Osteoblast (primary cell): ENCODE results near the gene BDKRB1. TPM values are rescaled to one million over a fixed set of nuclear protein-coding genes. Genes with fewer than 3 reads are reported as not detected.

Experiments
- DNase-seq: peaks from one replicate; pipeline ENCODE4 v3.0.0; 2011; ENCODE audit warnings: low spot score, mixed read lengths; ENCODE audit not compliant: insufficient read length; ENCODE audit errors: missing footprints
- H2AFZ ChIP-seq: 2 replicates; pipeline ENCODE4 v1.6.0; 2011; ENCODE audit warnings: mild to moderate bottlenecking, low read length
- H3K27ac ChIP-seq: 2 replicates; pipeline ENCODE4 v1.5.1; 2011; ENCODE audit warnings: mild to moderate bottlenecking, low read depth, low read length, moderate library complexity
- H3K27me3 ChIP-seq: 2 replicates; pipeline ENCODE4 v1.6.0; 2012; ENCODE audit warnings: mild to moderate bottlenecking, control low read depth, inconsistent platforms, low read length, moderate library complexity; ENCODE audit not compliant: insufficient read depth
- H3K36me3 ChIP-seq: 2 replicates; pipeline ENCODE4 v1.5.1; 2011; ENCODE audit warnings: mild to moderate bottlenecking, low read length, control low read depth, moderate library complexity; ENCODE audit not compliant: insufficient read depth
- H3K4me1 ChIP-seq: 2 replicates; pipeline ENCODE4 v1.5.1; 2011; ENCODE audit warnings: mild to moderate bottlenecking, low read length, control low read depth, moderate library complexity; ENCODE audit not compliant: insufficient read depth
- H3K4me2 ChIP-seq: 2 replicates; pipeline ENCODE4 v1.6.0; 2011; ENCODE audit warnings: mild to moderate bottlenecking, low read length; ENCODE audit not compliant: insufficient read depth
- H3K4me3 ChIP-seq: fragments of 200-600 bp; sonication (generic); 3 replicates; pipeline ENCODE4 v1.5.1; 2012; ENCODE audit warnings: mild to moderate bottlenecking, low read length, inconsistent platforms; ENCODE audit not compliant: insufficient read depth
- H3K79me2 ChIP-seq: 2 replicates; pipeline ENCODE4 v1.6.0; 2012; ENCODE audit warnings: mild to moderate bottlenecking, low read length, control low read depth, inconsistent platforms; ENCODE audit not compliant: insufficient read depth
- H3K9me3 ChIP-seq: 2 replicates; pipeline ENCODE4 v1.5.1; 2011; ENCODE audit warnings: low read depth, low read length, control low read depth
- H4K20me1 ChIP-seq: 2 replicates; pipeline ENCODE4 v1.6.0; 2012; ENCODE audit warnings: mild to moderate bottlenecking, low read length, control low read depth; ENCODE audit not compliant: insufficient read depth
- CTCF ChIP-seq: IDR thresholded peaks from 2 replicates; pipeline ENCODE4 v1.5.1; 2011; ENCODE audit warnings: mild to moderate bottlenecking, low read depth, low read length, moderate library complexity; ENCODE audit errors: extremely low read depth
- total RNA-seq: library from RNA; depleted of rRNA; stranded (reverse); fragments of >200 nt; gene quantifications from 2 replicates; pipeline ENCODE4 v1.2.3, GENCODE V29; 2012

The BDKRB1 gene
- total RNA-seq, 1 donor, result 0.72 TPM

- no peaks in the 10 kb centered on the region for H3K79me2 ChIP-seq
- H3K4me3 ChIP-seq, result no peak overlapping the region
- no peaks in the 10 kb centered on the region for H4K20me1 ChIP-seq
- peaks cover 36% of the 10 kb centered on the region for H3K36me3 ChIP-seq
- H2AFZ ChIP-seq, result no peak overlapping the region
- no peak for DNase-seq
- no peaks in the 10 kb centered on the region for H3K9me3 ChIP-seq
- H3K27ac ChIP-seq, result no peak overlapping the region
- H3K27me3 ChIP-seq, result no peaks in the 10 kb centered on the region
- H3K4me2 ChIP-seq, result no peak overlapping the region
- no peaks in the 10 kb centered on the region for H3K4me1 ChIP-seq
- TF ChIP-seq CTCF, result no peak
Observed at GRCh38 chr14:96287856-96288255, 31.8 kb downstream of the BDKRB1 start.

- Histone ChIP-seq H3K4me3 (no peak overlapping the region), H3K4me1 (no peaks in the 10 kb centered on the region), H3K27me3 (no peaks in the 10 kb centered on the region), H3K36me3 (peaks cover 22% of the 10 kb centered on the region), H3K4me2 (no peak overlapping the region), H3K79me2 (no peaks in the 10 kb centered on the region), H3K27ac (no peak overlapping the region), H4K20me1 (no peaks in the 10 kb centered on the region), H3K9me3 (no peaks in the 10 kb centered on the region), H2AFZ (no peak overlapping the region)
- no peak for TF ChIP-seq CTCF
- DNase-seq, result no peak
Observed at GRCh38 chr14:96294246-96294645, 38.2 kb downstream of the BDKRB1 start.

GRCh38 chr14:96297000-96297399, 41.0 kb downstream of the BDKRB1 start:
- no peak overlapping the region for H2AFZ ChIP-seq
- peak; percentile 64 for TF ChIP-seq CTCF
- H3K4me2 ChIP-seq, result no peak overlapping the region
- H3K4me1 ChIP-seq, result no peaks in the 10 kb centered on the region
- H3K9me3 ChIP-seq, result no peaks in the 10 kb centered on the region
- peak; percentile 35 for DNase-seq
- no peaks in the 10 kb centered on the region for H4K20me1 ChIP-seq
- H3K27ac ChIP-seq, result no peak overlapping the region
- H3K27me3 ChIP-seq, result no peaks in the 10 kb centered on the region
- no peaks in the 10 kb centered on the region for H3K79me2 ChIP-seq
- no peak overlapping the region for H3K4me3 ChIP-seq
- H3K36me3 ChIP-seq, result peaks cover 6% of the 10 kb centered on the region

- no peaks in the 10 kb centered on the region for H3K4me1 ChIP-seq
- no peak overlapping the region for H3K4me2 ChIP-seq
- TF ChIP-seq CTCF, result no peak
- peaks cover 11% of the 10 kb centered on the region for H3K36me3 ChIP-seq
- H3K9me3 ChIP-seq, result no peaks in the 10 kb centered on the region
- H3K79me2 ChIP-seq, result no peaks in the 10 kb centered on the region
- no peak overlapping the region for H3K27ac ChIP-seq
- no peak for DNase-seq
- H4K20me1 ChIP-seq, result no peaks in the 10 kb centered on the region
- H2AFZ ChIP-seq, result no peak overlapping the region
- H3K4me3 ChIP-seq, result no peak overlapping the region
- H3K27me3 ChIP-seq, result no peaks in the 10 kb centered on the region
Observed at GRCh38 chr14:96297997-96298515, 42.0 kb downstream of the BDKRB1 start.
